SH-SY5Y (cell line): ENCODE results near the gene SMIM5.

Source experiments
- GATA2 ChIP-seq: IDR thresholded peaks from 2 replicates; pipeline ENCODE4 v1.6.1; 2011; ENCODE audit warnings: mild to moderate bottlenecking, low read depth, low read length
- GATA3 ChIP-seq: IDR thresholded peaks from 2 replicates; pipeline ENCODE4 v1.6.1; 2011; ENCODE audit warnings: low read depth, mild to moderate bottlenecking, low read length, moderate library complexity

GRCh38 chr17:75636381-75637142 is 3.3 kb downstream of the SMIM5 start:
- TF ChIP-seq GATA2: no peak
- TF ChIP-seq GATA3: no peak
